AG09319 (cell line): ENCODE results near the gene UBC.

ENCODE experiments used
- DNase-seq: peaks from one replicate; pipeline ENCODE4 v3.0.0-alpha.2; 2010; ENCODE audit warnings: low read depth; ENCODE audit errors: extremely low read depth
- CTCF ChIP-seq: IDR thresholded peaks from 2 replicates; pipeline ENCODE4 v1.5.1; 2011; ENCODE audit warnings: low read depth, mild to moderate bottlenecking, inconsistent platforms, low read length, moderate library complexity

The UBC gene

GRCh38 chr12:124863416-124864325 lies 50.8 kb downstream of the UBC start, which contains the start of gene SCARB1:
SCARB1 (minus strand) TSS chr12:124863864; CDS start chr12:124863720, 144 bp downstream.
- peak; percentile 39 for DNase-seq
- TF ChIP-seq CTCF: no peak

GRCh38 chr12:124862768-124863415 lies 51.6 kb downstream of the UBC start:
- no peak for TF ChIP-seq CTCF
- DNase-seq: no peak

GRCh38 chr12:124861898-124862676 lies 52.4 kb downstream of the UBC start:
- no peak for TF ChIP-seq CTCF
- no peak for DNase-seq
